GM21381 (cell line): ENCODE results near the gene BCAR3.
A peak's percentile ranks its signal among the peaks of the same experiment; 100 is the strongest.

ENCODE experiments used
- ATAC-seq: cut with Tn5 transposase; IDR thresholded peaks from one replicate; pipeline ENCODE4 v1.9.1; 2021; ENCODE audit warnings: mild to moderate bottlenecking, moderate library complexity; ENCODE audit not compliant: unreplicated experiment

BCAR3 gene

GRCh38 chr1:93617670-93618499, 63.8 kb downstream of the BCAR3 start:
- no peak for ATAC-seq

GRCh38 chr1:93616996-93617669, 64.5 kb downstream of the BCAR3 start:
- ATAC-seq = no peak

GRCh38 chr1:93616221-93616995, 65.2 kb downstream of the BCAR3 start:
- ATAC-seq = peak; percentile 4

GRCh38 chr1:93615582-93616150, 66.0 kb downstream of the BCAR3 start:
- peak; percentile 82 for ATAC-seq

GRCh38 chr1:93614986-93615581, 66.6 kb downstream of the BCAR3 start:
- ATAC-seq = peak; percentile 38

- ATAC-seq = no peak
Observed at GRCh38 chr1:93614541-93614940, 67.1 kb downstream of the BCAR3 start.

- ATAC-seq = no peak
Observed at GRCh38 chr1:93613898-93614297, 67.7 kb downstream of the BCAR3 start.

- no peak for ATAC-seq
Observed at GRCh38 chr1:93612510-93612909, 69.1 kb downstream of the BCAR3 start.

- ATAC-seq = no peak
Observed at GRCh38 chr1:93611668-93612067, 70.0 kb downstream of the BCAR3 start.

GRCh38 chr1:93609536-93609935, 72.1 kb downstream of the BCAR3 start:
- ATAC-seq = no peak

- ATAC-seq = peak; percentile 27
Observed at GRCh38 chr1:93608187-93609109, 73.2 kb downstream of the BCAR3 start.

GRCh38 chr1:93607814-93608186, 73.8 kb downstream of the BCAR3 start:
- peak; percentile 93 for ATAC-seq

- no peak for ATAC-seq
Observed at GRCh38 chr1:93605812-93606512, 75.7 kb downstream of the BCAR3 start.

GRCh38 chr1:93605026-93605568, 76.5 kb downstream of the BCAR3 start:
- no peak for ATAC-seq

GRCh38 chr1:93604411-93604810, 77.2 kb downstream of the BCAR3 start:
- no peak for ATAC-seq

GRCh38 chr1:93603601-93604000, 78.0 kb downstream of the BCAR3 start:
- ATAC-seq = no peak

- ATAC-seq = no peak
Observed at GRCh38 chr1:93603106-93603505, 78.5 kb downstream of the BCAR3 start.

- no peak for ATAC-seq
Observed at GRCh38 chr1:93602101-93602500, 79.5 kb downstream of the BCAR3 start.

GRCh38 chr1:93601686-93602085, 80.0 kb downstream of the BCAR3 start:
- no peak for ATAC-seq
